K562 (cell line): ENCODE results near the gene RTBDN. TPM values are rescaled to one million over a fixed set of nuclear protein-coding genes. Genes with fewer than 3 reads are reported as not detected.

Experiments
- ETV1 ChIP-seq: fragments of 450-650 bp; conservative IDR thresholded peaks from 2 replicates; pipeline ENCODE4 v1.6.1; 2016; ENCODE audit warnings: missing genetic modification characterization, control low read depth, low read depth, missing compliant biosample characterization
- HCFC1 ChIP-seq: IDR thresholded peaks from 2 replicates; pipeline ENCODE4 v1.6.1; 2012; ENCODE audit warnings: low read depth, low read length, improper control_type of control experiment
- HDAC3 ChIP-seq: fragments of 450-650 bp; IDR thresholded peaks from 2 replicates; pipeline ENCODE4 v1.6.1; 2018; ENCODE audit warnings: borderline replicate concordance, mild to moderate bottlenecking, moderate library complexity; ENCODE audit not compliant: partially characterized antibody
- HMGXB4 ChIP-seq: sonication (generic); formaldehyde crosslinking; IDR thresholded peaks from 2 replicates; pipeline ENCODE4 v1.8.1; 2023; ENCODE audit warnings: mild to moderate bottlenecking, missing genetic modification reagents
- LCOR ChIP-seq: sonication (generic); formaldehyde crosslinking; IDR thresholded peaks from 2 replicates; pipeline ENCODE4 v1.8.0; 2022; ENCODE audit warnings: mild to moderate bottlenecking, missing genetic modification reagents
- MEIS2 ChIP-seq: fragments of 450-650 bp; IDR thresholded peaks from 2 replicates; pipeline ENCODE4 v1.6.1; 2014; ENCODE audit warnings: mild to moderate bottlenecking; ENCODE audit not compliant: partially characterized antibody
- MYC ChIP-seq, 2 experiments: fragments of 250-450 bp in 1 of 2; sonication (Bioruptor Pico) in 1 of 2; IDR thresholded peaks; 2 replicates each; pipeline versions ENCODE4 v1.5.1 to v1.6.1; 2012 to 2021; ENCODE audit warnings: low read depth in 2 of 2, borderline replicate concordance in 1 of 2, improper control_type of control experiment in 1 of 2, low read length in 1 of 2, mild to moderate bottlenecking in 1 of 2, moderate library complexity in 1 of 2
- SIN3A ChIP-seq, 2 experiments: fragments of 150-350 bp in 1 of 2; IDR thresholded peaks; 2 replicates each; pipeline ENCODE4 v1.6.1; 2011 to 2016; ENCODE audit warnings: borderline replicate concordance in 2 of 2, low read depth in 2 of 2, low read length in 2 of 2, mild to moderate bottlenecking in 2 of 2, moderate library complexity in 2 of 2; ENCODE audit not compliant: control insufficient read depth in 1 of 2
- TEAD1 ChIP-seq, 2 experiments: fragments of 450-650 bp in 1 of 2; sonication (generic) in 1 of 2; formaldehyde crosslinking; IDR thresholded peaks; 2 replicates each; pipeline versions ENCODE4 v1.4.0 to v1.8.0; 2020 to 2022; ENCODE audit warnings: mild to moderate bottlenecking in 2 of 2, missing genetic modification reagents in 1 of 2
- ZBTB33 ChIP-seq: sonication (generic); formaldehyde crosslinking; IDR thresholded peaks from 2 replicates; pipeline ENCODE4 v1.8.1; 2023; ENCODE audit warnings: mild to moderate bottlenecking, missing genetic modification reagents
- polyA plus RNA-seq, 8 experiments: library from polyadenylated mRNA; depleted of rRNA in 4 of 8; stranded (reverse) in 5 of 8; unstranded in 3 of 8; fragments of >200 nt; fragmentation: Nextera tagmentation in 2 of 8; fragmentation: Illumina TruSeq in 1 of 8; extraction: Ambion mirVana in 2 of 8; extraction: Trizol in 1 of 8; gene quantifications; 2 replicates each; pipeline versions ENCODE4 v1.2.1 to v1.2.3, GENCODE V29; 2011 to 2014; ENCODE audit warnings: inconsistent platforms in 1 of 8, missing spikeins in 1 of 8
- total RNA-seq, 7 experiments: library from RNA; depleted of rRNA in 6 of 7; stranded (reverse); fragments of >200 nt in 6 of 7; fragmentation: Illumina TruSeq in 2 of 7; extraction: Trizol in 2 of 7; gene quantifications; 2 replicates each; pipeline versions ENCODE4 v1.2.1 to v1.2.3, GENCODE V29; 2011 to 2021; ENCODE audit warnings: low replicate concordance in 1 of 7
- TF ChIP-seq, protein P1 (sequence below), 2 experiments: fragments of 450-650 bp; conservative IDR thresholded peaks; 2 replicates each; pipeline ENCODE4 v1.6.1; 2017; ENCODE audit warnings: mild to moderate bottlenecking in 2 of 2, moderate library complexity in 2 of 2
- TF ChIP-seq, protein P2 (sequence below): sonication (generic); formaldehyde crosslinking; IDR thresholded peaks from 2 replicates; pipeline ENCODE4 v1.8.0; 2022; ENCODE audit warnings: mild to moderate bottlenecking, missing genetic modification reagents
- TF ChIP-seq, protein P3 (sequence below): fragments of 200-800 bp; sonication (Bioruptor generic); IDR thresholded peaks from 2 replicates; pipeline ENCODE4 v1.6.1; 2017; ENCODE audit warnings: missing genetic modification characterization, missing compliant biosample characterization

RTBDN gene
- total and polyA plus RNA-seq, 9 of the 15 experiments (the other 6 are each of a cell fraction or from before 2014, with no cell fraction given) = 0.20 to 2.3 (median 0.72) TPM; not detected in 1

DNA sequence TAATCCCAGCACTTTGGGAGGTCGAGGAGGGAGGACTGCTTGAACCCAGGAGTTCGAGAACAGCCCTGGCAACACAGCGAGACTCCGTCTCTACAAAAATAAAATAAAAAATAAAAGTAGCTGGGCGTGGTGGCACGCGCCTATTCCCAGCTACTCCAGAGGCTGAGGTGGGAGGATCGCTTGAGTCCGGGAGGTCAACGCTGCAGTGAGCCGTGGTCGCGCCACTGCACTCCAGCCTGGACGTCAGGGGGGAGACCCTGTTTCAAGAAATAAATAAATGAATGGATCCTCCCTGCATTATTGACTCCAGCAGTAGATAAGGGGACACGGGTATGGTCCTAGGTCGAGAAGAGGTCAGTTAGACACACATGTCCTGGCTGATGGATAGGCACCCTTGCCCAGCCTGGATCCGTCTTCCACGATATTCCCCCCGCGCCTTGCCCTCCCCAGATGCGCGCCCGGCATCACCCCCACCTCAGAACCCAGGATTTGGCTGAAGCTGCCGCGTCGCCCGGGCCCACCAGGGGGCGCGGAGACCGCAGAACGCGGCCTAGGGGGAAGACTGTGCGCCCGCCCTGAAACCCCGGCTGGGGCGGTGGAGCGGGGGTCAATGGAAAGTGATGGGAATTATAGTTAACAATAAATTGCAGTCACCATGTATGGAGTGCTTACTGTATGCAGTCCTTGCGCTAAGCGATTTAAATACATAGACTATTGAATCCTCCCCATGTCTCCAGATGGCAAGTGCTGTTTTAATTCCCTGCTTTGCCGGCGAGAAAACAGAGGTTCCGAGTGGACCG, 57.0 kb downstream of the RTBDN start (continued):
- TF ChIP-seq HDAC3 = peak; percentile 37
- peak; percentile 84 for TF ChIP-seq LCOR
- TF ChIP-seq HMGXB4 (CRISPR knock-in tag) = peak; percentile 47; the same call in 1 of the 2 replicates
- 0 out of 2 replicates have a peak, but pooled peaks have one; percentile 23 for TF ChIP-seq ETV1 (tag)
- TF ChIP-seq TEAD1 (CRISPR knock-in tag; IDR thresholded peaks at IDR 0.05) = 0 out of 4 replicates have a peak, but pooled peaks of 1 of the 2 experiments have one; percentile 18
- peak; percentile 22; the same call in 1 of the 2 replicates for TF ChIP-seq HCFC1
- TF ChIP-seq SIN3A (IDR thresholded peaks at IDR 0.05; ENCODE audit: borderline replicate concordance in 2 of 2, control insufficient read depth in 1 of 2, low read depth in 2 of 2, low read length in 2 of 2) = no peak
- TF ChIP-seq, protein P1, sequence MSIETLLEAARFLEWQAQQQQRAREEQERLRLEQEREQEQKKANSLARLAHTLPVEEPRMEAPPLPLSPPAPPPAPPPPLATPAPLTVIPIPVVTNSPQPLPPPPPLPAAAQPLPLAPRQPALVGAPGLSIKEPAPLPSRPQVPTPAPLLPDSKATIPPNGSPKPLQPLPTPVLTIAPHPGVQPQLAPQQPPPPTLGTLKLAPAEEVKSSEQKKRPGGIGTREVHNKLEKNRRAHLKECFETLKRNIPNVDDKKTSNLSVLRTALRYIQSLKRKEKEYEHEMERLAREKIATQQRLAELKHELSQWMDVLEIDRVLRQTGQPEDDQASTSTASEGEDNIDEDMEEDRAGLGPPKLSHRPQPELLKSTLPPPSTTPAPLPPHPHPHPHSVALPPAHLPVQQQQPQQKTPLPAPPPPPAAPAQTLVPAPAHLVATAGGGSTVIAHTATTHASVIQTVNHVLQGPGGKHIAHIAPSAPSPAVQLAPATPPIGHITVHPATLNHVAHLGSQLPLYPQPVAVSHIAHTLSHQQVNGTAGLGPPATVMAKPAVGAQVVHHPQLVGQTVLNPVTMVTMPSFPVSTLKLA (conservative IDR thresholded peaks at IDR 0.05) = peak; percentile 37 to 65; a peak in 3 of 4 replicates
- TF ChIP-seq, protein P2, sequence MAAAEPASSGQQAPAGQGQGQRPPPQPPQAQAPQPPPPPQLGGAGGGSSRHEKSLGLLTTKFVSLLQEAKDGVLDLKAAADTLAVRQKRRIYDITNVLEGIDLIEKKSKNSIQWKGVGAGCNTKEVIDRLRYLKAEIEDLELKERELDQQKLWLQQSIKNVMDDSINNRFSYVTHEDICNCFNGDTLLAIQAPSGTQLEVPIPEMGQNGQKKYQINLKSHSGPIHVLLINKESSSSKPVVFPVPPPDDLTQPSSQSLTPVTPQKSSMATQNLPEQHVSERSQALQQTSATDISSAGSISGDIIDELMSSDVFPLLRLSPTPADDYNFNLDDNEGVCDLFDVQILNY = no peak
- TF ChIP-seq MEIS2 = no peak
- peak; percentile 43; the same call in 1 of the 2 replicates for TF ChIP-seq MYC (IDR thresholded peaks at IDR 0.05; ENCODE audit: low read depth, low read length)
- no peak for TF ChIP-seq MYC (CRISPR knock-in tag; IDR thresholded peaks at IDR 0.05; ENCODE audit: borderline replicate concordance, low read depth)
- TF ChIP-seq, protein P3, sequence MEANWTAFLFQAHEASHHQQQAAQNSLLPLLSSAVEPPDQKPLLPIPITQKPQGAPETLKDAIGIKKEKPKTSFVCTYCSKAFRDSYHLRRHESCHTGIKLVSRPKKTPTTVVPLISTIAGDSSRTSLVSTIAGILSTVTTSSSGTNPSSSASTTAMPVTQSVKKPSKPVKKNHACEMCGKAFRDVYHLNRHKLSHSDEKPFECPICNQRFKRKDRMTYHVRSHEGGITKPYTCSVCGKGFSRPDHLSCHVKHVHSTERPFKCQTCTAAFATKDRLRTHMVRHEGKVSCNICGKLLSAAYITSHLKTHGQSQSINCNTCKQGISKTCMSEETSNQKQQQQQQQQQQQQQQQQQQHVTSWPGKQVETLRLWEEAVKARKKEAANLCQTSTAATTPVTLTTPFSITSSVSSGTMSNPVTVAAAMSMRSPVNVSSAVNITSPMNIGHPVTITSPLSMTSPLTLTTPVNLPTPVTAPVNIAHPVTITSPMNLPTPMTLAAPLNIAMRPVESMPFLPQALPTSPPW = peak; percentile 90
- 0 out of 2 replicates have a peak, but pooled peaks have one; percentile 73 for TF ChIP-seq ZBTB33
